PC-3 (cell line): Measurements from ENCODE around the gene KCNB1.

Experiments
- EZH2 ChIP-seq: fragments of 300-600 bp; sonication (generic); IDR thresholded peaks from one replicate; pipeline ENCODE4 v1.6.1; 2017; ENCODE audit warnings: antibody characterized with exemption, mild to moderate bottlenecking, low read length; ENCODE audit not compliant: unreplicated experiment
- EZH2phosphoT487 ChIP-seq: fragments of 300-600 bp; sonication (generic); IDR thresholded peaks from 2 replicates; pipeline ENCODE4 v1.6.1; 2018; ENCODE audit warnings: mild to moderate bottlenecking, antibody characterized with exemption, low read length, borderline replicate concordance

DNA sequence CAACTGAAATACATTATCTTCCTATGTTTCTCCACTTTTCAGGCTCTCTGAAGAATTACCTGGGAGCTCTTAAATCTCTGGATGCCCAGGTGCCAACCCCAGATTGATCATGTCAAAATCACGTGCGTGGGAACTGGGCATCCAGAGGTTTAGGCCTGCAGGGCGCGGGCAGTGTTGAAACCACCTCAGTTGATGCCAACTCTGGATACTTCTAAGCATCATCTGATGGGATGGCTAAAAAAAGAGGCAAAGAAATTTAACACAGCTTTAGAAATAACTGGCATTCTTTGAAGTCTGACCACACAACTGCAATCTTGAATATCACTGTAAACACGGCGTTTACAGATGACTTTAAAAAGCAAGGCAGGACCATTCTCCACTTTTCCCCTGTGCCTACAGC, 43.6 kb upstream of the KCNB1 start:
- no peak for TF ChIP-seq EZH2phosphoT487
- TF ChIP-seq EZH2, result no peak
